Measurements from ENCODE around the gene SKA2.
"Not testable (repeated sequence)": the region's sequence is repeated elsewhere in the genome, so short reads cannot be mapped to it uniquely, and the experiment has no call there.

- TF ChIP-seq, protein P1, sequence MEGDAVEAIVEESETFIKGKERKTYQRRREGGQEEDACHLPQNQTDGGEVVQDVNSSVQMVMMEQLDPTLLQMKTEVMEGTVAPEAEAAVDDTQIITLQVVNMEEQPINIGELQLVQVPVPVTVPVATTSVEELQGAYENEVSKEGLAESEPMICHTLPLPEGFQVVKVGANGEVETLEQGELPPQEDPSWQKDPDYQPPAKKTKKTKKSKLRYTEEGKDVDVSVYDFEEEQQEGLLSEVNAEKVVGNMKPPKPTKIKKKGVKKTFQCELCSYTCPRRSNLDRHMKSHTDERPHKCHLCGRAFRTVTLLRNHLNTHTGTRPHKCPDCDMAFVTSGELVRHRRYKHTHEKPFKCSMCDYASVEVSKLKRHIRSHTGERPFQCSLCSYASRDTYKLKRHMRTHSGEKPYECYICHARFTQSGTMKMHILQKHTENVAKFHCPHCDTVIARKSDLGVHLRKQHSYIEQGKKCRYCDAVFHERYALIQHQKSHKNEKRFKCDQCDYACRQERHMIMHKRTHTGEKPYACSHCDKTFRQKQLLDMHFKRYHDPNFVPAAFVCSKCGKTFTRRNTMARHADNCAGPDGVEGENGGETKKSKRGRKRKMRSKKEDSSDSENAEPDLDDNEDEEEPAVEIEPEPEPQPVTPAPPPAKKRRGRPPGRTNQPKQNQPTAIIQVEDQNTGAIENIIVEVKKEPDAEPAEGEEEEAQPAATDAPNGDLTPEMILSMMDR (conservative IDR thresholded peaks at IDR 0.05), result not testable (repeated sequence)
- TF ChIP-seq EZH2 (IDR thresholded peaks at IDR 0.05; ENCODE audit: low read depth), result not testable (repeated sequence)
These were observed 24.6 kb upstream of the SKA2 start for GRCh38 chr17:59179601-59180000.
